Measurements from ENCODE around the gene MAPK12. TPM values are rescaled to one million over a fixed set of nuclear protein-coding genes. Genes with fewer than 3 reads are reported as not detected.
A peak's percentile ranks its signal among the peaks of the same experiment; 100 is the strongest.
"Not testable (repeated sequence)": the region's sequence is repeated elsewhere in the genome, so short reads cannot be mapped to it uniquely, and the experiment has no call there.

The MAPK12 gene
- total RNA-seq, 2 experiments from 2014 or later: 4.8 to 5.3 TPM

- no peaks in the 10 kb centered on the region for H3K9me3 Mint-ChIP-seq (ENCODE audit: insufficient read depth)
- H3K4me3 Mint-ChIP-seq: no peak overlapping the region
- peaks cover 4% of the 10 kb centered on the region for H3K4me1 Mint-ChIP-seq (ENCODE audit: low read depth)
- peaks cover 22% of the 10 kb centered on the region for H3K36me3 Mint-ChIP-seq (ENCODE audit: low read depth)
- ChIA-PET POLR2A (no interaction called here), CTCF (no interaction called here)
- no peak for ATAC-seq
- H3K27me3 Mint-ChIP-seq (ENCODE audit: low read depth): no peaks in the 10 kb centered on the region
- DNase-seq: no peak
- H3K27ac Mint-ChIP-seq: no peak overlapping the region
Observed at GRCh38 chr22:50278461-50278860, 17.0 kb upstream of the MAPK12 start.

GRCh38 chr22:50277761-50278160, 16.3 kb upstream of the MAPK12 start:
- DNase-seq: no peak
- Mint-ChIP-seq H3K4me1 (ENCODE audit: low read depth) (peaks cover 4% of the 10 kb centered on the region), H3K27ac (no peak overlapping the region), H3K9me3 (ENCODE audit: insufficient read depth) (no peaks in the 10 kb centered on the region), H3K4me3 (no peak overlapping the region), H3K27me3 (ENCODE audit: low read depth) (peaks cover 3% of the 10 kb centered on the region), H3K36me3 (ENCODE audit: low read depth) (peaks cover 22% of the 10 kb centered on the region)
- ChIA-PET POLR2A (no interaction called here), CTCF (no interaction called here)
- no peak for ATAC-seq

DNA sequence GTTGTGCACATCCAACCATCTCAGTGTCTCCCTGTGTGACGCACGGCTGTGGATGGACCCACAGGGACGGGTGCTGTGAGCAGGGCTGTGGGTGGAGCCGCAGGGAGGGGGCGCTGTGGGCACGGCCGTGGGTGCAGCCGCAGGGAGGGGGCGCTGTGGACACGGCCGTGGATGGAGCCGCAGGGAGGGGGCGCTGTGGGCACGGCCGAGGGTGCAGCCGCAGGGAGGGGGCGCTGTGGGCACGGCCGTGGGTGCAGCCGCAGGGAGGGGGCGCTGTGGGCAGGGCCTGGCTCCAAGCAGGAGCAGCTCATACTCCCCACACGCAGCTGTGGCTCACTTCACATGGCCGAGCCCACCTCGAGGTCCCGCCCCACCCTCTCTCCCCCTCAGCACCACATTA, 14.7 kb upstream of the MAPK12 start:
- H3K27me3 Mint-ChIP-seq (ENCODE audit: low read depth): peaks cover 8% of the 10 kb centered on the region
- H3K4me3 Mint-ChIP-seq: no peak overlapping the region
- CTCF ChIA-PET: interaction anchor here (0.6 to 2.1 kb wide), 24 partner anchors 13 to 344 kb away, joined by 3 to 33 read pairs (median 4); partner anchors contain the start of genes DENND6B and TUBGCP6
- ATAC-seq: peak; percentile 59
- H3K36me3 Mint-ChIP-seq (ENCODE audit: low read depth): peaks cover 22% of the 10 kb centered on the region
- DNase-seq: peak; percentile 63
- H3K4me1 Mint-ChIP-seq (ENCODE audit: low read depth): peaks cover 9% of the 10 kb centered on the region
- POLR2A ChIA-PET: interaction anchor here (0.8 to 1.5 kb wide), 4 partner anchors 15 to 66 kb away, joined by 3 to 4 read pairs (median 4); no protein-coding TSS in a partner anchor
- no peak overlapping the region for H3K27ac Mint-ChIP-seq
- no peaks in the 10 kb centered on the region for H3K9me3 Mint-ChIP-seq (ENCODE audit: insufficient read depth)

GRCh38 chr22:50275181-50276055, 13.9 kb upstream of the MAPK12 start:
- no peak overlapping the region for H3K27ac Mint-ChIP-seq
- peaks cover 14% of the 10 kb centered on the region for H3K4me1 Mint-ChIP-seq (ENCODE audit: low read depth)
- H3K27me3 Mint-ChIP-seq (ENCODE audit: low read depth): peaks cover 8% of the 10 kb centered on the region
- POLR2A ChIA-PET: interaction anchor here (1.3 to 1.5 kb wide), 3 partner anchors 18 to 67 kb away, joined by 3 to 4 read pairs (median 4); no protein-coding TSS in a partner anchor
- peaks cover 18% of the 10 kb centered on the region for H3K36me3 Mint-ChIP-seq (ENCODE audit: low read depth)
- DNase-seq (no peak), ATAC-seq (no peak)
- no peaks in the 10 kb centered on the region for H3K9me3 Mint-ChIP-seq (ENCODE audit: insufficient read depth)
- CTCF ChIA-PET: interaction anchor here (1.0 to 2.1 kb wide), 9 partner anchors 12 to 345 kb away, joined by 3 to 33 read pairs (median 5); partner anchors contain the start of gene DENND6B
- H3K4me3 Mint-ChIP-seq: no peak overlapping the region

GRCh38 chr22:50274771-50275170, 13.3 kb upstream of the MAPK12 start:
- POLR2A ChIA-PET: no interaction called here
- H3K9me3 Mint-ChIP-seq (ENCODE audit: insufficient read depth): no peaks in the 10 kb centered on the region
- peaks cover 8% of the 10 kb centered on the region for H3K27me3 Mint-ChIP-seq (ENCODE audit: low read depth)
- no peak overlapping the region for H3K4me3 Mint-ChIP-seq
- CTCF ChIA-PET: interaction anchor here (0.9 to 1.5 kb wide), 2 partner anchors 67 to 92 kb away, joined by 4 to 6 read pairs; no protein-coding TSS in a partner anchor
- DNase-seq: no peak
- no peak overlapping the region for H3K27ac Mint-ChIP-seq
- peaks cover 14% of the 10 kb centered on the region for H3K4me1 Mint-ChIP-seq (ENCODE audit: low read depth)
- no peak for ATAC-seq
- peaks cover 18% of the 10 kb centered on the region for H3K36me3 Mint-ChIP-seq (ENCODE audit: low read depth)

DNA sequence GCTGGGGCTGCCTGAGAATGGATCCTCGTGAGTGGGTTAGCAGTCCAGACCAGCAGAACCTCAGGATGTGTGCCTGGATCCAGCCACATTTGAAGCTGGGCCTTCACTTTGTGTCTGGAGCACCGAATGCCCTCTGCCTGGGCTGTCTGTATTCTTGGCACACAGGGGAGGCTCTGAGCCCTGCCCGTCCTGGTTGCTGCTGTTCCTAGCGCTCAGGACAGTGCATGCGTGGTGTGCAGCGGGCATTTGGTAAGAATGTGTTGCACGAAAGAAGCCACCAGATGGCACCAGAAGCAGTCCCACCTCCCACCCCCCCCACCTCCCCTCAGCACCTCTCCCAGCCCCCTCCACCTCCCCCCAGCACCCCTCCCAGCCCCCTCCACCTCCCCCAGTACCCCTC, 12.8 kb upstream of the MAPK12 start:
- DNase-seq (peak; percentile 66), ATAC-seq (no peak)
- ChIA-PET CTCF (interaction anchor here (0.9 to 2.1 kb wide), 4 partner anchors 52 to 92 kb away, joined by 4 to 6 read pairs (median 6); no protein-coding TSS in a partner anchor), POLR2A (no interaction called here)
- no peak overlapping the region for H3K4me3 Mint-ChIP-seq
- no peaks in the 10 kb centered on the region for H3K9me3 Mint-ChIP-seq (ENCODE audit: insufficient read depth)
- H3K4me1 Mint-ChIP-seq (ENCODE audit: low read depth): peaks cover 19% of the 10 kb centered on the region
- no peak overlapping the region for H3K27ac Mint-ChIP-seq
- H3K27me3 Mint-ChIP-seq (ENCODE audit: low read depth): peaks cover 8% of the 10 kb centered on the region
- peaks cover 18% of the 10 kb centered on the region for H3K36me3 Mint-ChIP-seq (ENCODE audit: low read depth)

DNA sequence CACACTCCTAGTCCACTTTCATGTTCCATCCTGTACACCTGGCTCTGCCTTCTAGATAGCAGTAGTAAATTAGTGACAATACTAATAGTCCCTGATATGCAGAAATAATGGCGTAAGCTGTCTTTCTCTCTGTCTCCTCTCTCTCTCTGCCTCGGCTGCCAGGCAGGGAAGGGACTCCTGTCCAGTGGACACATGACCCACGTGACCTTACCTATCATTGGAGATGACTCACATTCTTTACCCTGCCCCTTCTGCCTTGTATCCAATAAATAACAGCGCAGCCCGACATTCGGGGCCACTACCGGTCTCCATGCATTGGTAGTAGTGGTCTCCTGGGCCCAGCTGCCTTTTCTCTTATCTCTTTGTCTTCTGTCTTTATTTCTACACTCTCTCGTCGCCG, 12.3 kb upstream of the MAPK12 start:
- not testable (repeated sequence) for H3K9me3 Mint-ChIP-seq (ENCODE audit: insufficient read depth); H3K27ac Mint-ChIP-seq; H3K4me3 Mint-ChIP-seq; DNase-seq; ATAC-seq; H3K27me3 Mint-ChIP-seq (ENCODE audit: low read depth)
- peaks cover 22% of the 10 kb centered on the region for H3K4me1 Mint-ChIP-seq (ENCODE audit: low read depth)
- H3K36me3 Mint-ChIP-seq (ENCODE audit: low read depth): peaks cover 17% of the 10 kb centered on the region
- CTCF ChIA-PET: interaction anchor here (0.8 to 2.1 kb wide), 9 partner anchors 20 to 196 kb away, joined by 3 to 8 read pairs (median 5); no protein-coding TSS in a partner anchor
- POLR2A ChIA-PET: interaction anchor here (1.0 kb wide), 1 partner anchor 251 kb away, joined by 4 read pairs; the partner anchor contains the start of gene SCO2

DNA sequence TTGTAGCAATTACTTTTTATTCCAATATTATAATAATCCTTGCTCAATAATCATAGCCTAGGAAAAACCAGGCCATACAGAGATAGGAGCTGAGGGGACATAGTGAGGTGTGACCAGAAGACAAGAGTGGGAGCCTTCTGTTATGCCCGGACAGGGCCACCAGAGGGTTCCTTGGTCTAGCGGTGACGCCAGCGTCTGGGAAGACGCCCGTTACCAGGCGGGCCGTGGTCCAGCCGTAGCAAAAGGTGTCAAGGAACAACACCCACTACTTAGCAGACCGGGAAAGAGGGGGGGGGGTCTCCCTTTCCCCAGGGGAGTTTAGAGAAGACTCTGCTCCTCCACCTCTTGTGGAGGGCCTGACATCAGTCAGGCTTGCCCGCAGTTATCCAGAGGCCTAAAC, 11.9 kb upstream of the MAPK12 start:
- not testable (repeated sequence) for ATAC-seq
- peaks cover 15% of the 10 kb centered on the region for H3K36me3 Mint-ChIP-seq (ENCODE audit: low read depth)

GRCh38 chr22:50272044-50272802, 10.7 kb upstream of the MAPK12 start:
- ChIA-PET CTCF (interaction anchor here (1.2 to 2.6 kb wide), 9 partner anchors 19 to 198 kb away, joined by 3 to 12 read pairs (median 6); partner anchors contain the start of gene HDAC10), POLR2A (interaction anchor here (0.6 to 1.2 kb wide), 2 partner anchors 28 to 69 kb away, joined by 3 to 4 read pairs; no protein-coding TSS in a partner anchor)
- ATAC-seq (no peak), DNase-seq (no peak)
- no peak overlapping the region for H3K27ac Mint-ChIP-seq
- H3K4me1 Mint-ChIP-seq (ENCODE audit: low read depth): peaks cover 28% of the 10 kb centered on the region
- H3K27me3 Mint-ChIP-seq (ENCODE audit: low read depth): peaks cover 8% of the 10 kb centered on the region
- no peak overlapping the region for H3K4me3 Mint-ChIP-seq
- no peaks in the 10 kb centered on the region for H3K9me3 Mint-ChIP-seq (ENCODE audit: insufficient read depth)
- peaks cover 11% of the 10 kb centered on the region for H3K36me3 Mint-ChIP-seq (ENCODE audit: low read depth)

More for the DNA sequence above, 11.9 kb upstream of the MAPK12 start:
- not testable (repeated sequence) for H3K9me3 Mint-ChIP-seq (ENCODE audit: insufficient read depth); H3K27ac Mint-ChIP-seq; DNase-seq; H3K4me3 Mint-ChIP-seq; H3K27me3 Mint-ChIP-seq (ENCODE audit: low read depth)
- CTCF ChIA-PET: interaction anchor here (0.8 to 2.6 kb wide), 10 partner anchors 21 to 197 kb away, joined by 3 to 8 read pairs (median 6); partner anchors contain the start of gene HDAC10
- H3K4me1 Mint-ChIP-seq (ENCODE audit: low read depth): peaks cover 24% of the 10 kb centered on the region
- POLR2A ChIA-PET: interaction anchor here (0.6 to 1.0 kb wide), 2 partner anchors 193 to 252 kb away, joined by 3 to 4 read pairs; partner anchors contain the start of gene SCO2

- Mint-ChIP-seq H3K4me3 (no peak overlapping the region), H3K27me3 (ENCODE audit: low read depth) (peaks cover 8% of the 10 kb centered on the region), H3K27ac (no peak overlapping the region), H3K9me3 (ENCODE audit: insufficient read depth) (no peaks in the 10 kb centered on the region), H3K4me1 (ENCODE audit: low read depth) (peaks cover 28% of the 10 kb centered on the region), H3K36me3 (ENCODE audit: low read depth) (peaks cover 10% of the 10 kb centered on the region)
- ATAC-seq (peak; percentile 28), DNase-seq (peak; percentile 73)
- POLR2A ChIA-PET: interaction anchor here (1.2 kb wide), 1 partner anchor 27 kb away, joined by 4 read pairs; no protein-coding TSS in a partner anchor
- CTCF ChIA-PET: interaction anchor here (1.2 to 2.6 kb wide), 5 partner anchors 19 to 70 kb away, joined by 3 to 12 read pairs (median 6); partner anchors contain the start of gene HDAC10
Observed at GRCh38 chr22:50271519-50271970, 10.1 kb upstream of the MAPK12 start.
